HG02610 (cell line): ENCODE results near the gene SYVN1.
A peak's percentile ranks its signal among the peaks of the same experiment; 100 is the strongest.
"Not testable (repeated sequence)": the region's sequence is repeated elsewhere in the genome, so short reads cannot be mapped to it uniquely, and the experiment has no call there.

Experiments used
- ATAC-seq: cut with Tn5 transposase; IDR thresholded peaks from one replicate; pipeline ENCODE4 v1.9.1; 2021; ENCODE audit warnings: mild to moderate bottlenecking, moderate library complexity; ENCODE audit not compliant: unreplicated experiment

The SYVN1 gene

DNA sequence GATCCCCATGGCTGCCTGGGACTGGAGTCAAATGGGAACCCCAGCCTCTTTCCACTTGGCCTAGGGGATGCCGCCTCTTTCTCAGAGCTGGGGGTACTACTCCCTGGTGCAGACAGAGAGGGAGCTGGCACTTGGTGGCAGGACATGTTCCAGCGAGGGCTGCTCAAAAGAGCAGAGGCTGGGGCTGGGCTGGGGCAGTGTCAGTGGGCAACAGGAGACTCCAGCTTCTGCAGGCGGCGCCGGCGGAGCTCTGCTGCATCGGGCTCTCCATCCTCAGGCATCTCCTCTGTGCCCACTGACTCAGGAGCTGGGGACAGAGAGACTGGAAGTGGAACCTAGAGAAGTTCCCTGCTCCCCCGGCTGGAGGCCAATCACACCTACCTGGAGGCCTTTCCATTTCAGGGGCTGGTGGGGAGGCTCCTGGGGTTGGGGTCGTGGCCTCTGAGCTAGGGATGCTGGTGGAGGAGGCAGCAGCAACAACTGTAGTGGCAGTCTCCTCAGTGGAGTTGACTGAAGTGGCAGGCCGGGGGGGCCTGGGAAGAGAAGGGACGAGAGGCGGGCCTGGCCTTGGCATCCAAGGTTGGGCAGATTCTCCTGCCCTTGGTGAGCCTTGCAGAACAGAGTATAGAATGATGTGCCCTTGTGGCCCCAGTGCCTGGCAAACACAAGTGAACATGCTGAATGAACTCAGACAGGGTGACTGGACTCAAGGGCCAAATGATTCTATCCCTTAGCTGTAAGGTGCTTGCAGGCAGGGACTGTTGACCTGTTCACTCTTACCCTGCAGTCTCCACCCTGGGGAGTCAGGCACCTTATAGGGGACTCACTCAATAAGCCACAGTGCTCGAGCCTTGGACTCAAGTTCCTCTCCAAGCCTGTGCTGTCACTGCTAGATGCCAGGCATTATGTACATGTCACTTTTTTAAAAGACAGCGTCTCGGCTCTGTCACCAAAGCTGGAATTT is 5.9 kb downstream of the SYVN1 start:
- ATAC-seq = no peak

DNA sequence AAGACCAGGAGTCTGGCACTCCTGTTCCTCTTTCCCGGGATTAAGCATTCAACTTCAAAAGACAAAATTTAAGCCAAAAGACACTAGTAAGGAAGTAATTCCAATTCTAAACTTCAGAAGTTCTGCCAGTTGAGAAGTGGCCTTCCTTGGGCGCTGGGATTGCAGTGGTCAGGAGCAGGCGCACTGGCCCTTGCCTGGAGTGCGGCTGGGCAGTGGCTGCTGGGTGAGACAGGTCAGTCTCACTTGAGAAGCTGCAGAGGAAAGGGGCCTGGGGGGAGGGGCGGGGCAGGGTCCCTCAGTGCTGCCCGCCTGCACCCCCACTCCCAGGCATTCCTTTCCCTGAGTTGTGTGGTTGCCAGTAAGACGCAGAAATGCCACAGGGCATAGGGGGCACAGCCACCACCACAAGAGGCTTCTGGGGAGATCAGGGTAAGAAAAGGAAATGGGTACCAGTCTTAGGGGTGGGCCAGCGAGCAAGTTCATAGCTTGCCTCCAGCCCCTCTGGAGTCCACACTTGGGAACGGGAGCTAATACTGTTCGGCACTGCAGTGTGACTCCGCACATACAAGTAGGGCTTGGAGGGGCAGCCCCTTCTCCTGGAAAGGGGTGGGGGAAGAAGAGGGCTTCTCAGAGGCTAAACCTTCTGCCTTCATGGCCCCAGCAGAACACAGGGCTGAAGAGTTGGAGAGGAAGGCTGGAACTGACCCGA is 6.7 kb downstream of the SYVN1 start:
- no peak for ATAC-seq

DNA sequence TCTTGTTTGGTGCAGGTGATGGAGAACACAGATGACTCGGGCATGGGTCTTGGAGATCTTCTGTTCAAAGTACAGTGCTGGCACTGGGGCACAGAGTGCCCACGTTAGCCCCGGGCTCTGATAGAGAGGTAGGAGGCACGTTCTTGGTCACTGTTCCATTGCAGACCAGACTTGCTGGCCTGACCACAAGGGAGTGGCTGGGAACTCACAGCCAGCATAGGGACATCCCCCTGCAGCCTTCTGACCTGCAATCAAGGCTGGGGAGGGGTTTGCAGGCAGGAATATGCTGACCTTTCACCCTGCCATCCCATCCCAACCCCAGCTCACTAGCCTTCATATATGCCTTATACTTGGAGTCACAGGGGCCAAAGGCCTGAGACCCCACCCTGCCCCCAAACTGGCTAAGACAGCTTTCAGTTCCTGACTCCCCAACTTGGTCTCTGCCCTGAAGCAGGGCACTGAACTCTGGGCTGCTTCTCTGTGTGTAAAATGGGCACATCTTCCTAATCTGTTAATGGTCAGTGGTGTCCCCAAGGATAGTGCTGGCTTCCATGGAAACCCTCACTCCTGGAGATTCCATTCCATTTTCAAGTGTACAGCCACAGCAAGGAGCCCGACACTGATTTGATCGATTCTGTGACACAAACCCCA is 7.6 kb downstream of the SYVN1 start:
- ATAC-seq = no peak

DNA sequence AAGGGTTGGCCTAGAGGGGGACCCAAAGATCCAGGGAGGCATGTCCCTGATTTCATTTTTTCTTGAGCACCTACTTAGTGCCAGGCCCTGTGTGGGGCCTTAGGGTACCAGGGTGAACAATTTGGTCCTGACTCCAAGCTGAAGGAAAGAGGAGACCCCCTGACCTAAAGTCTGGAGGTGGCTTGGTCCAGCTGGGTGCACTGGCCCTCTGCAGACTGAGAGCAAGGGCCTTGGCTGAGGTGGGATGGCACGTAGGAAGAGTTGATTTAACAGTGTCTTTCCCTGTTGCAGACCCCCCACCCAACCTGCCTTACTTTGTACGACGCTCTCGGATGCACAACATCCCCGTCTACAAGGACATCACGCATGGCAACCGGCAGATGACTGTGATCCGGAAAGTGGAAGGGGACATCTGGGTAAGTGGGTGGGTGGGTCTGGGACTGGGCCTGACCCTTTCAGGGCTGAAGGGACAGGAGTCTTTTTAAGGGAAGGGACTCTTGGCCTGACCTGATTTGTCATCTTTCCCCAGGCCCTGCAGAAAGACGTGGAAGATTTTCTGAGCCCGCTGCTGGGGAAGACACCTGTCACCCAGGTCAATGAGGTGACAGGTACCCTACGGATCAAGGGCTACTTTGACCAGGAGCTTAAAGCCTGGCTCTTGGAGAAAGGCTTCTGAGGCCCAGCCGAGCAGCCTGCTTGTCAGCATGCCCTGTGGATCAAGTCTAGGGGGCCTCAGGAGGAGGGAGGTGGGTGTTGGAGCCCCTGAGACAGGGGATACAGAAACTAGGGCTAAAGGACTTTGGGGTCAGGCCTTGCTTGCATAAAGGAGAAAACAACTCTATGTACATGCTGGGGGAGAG is 8.9 kb downstream of the SYVN1 start:
- no peak for ATAC-seq

DNA sequence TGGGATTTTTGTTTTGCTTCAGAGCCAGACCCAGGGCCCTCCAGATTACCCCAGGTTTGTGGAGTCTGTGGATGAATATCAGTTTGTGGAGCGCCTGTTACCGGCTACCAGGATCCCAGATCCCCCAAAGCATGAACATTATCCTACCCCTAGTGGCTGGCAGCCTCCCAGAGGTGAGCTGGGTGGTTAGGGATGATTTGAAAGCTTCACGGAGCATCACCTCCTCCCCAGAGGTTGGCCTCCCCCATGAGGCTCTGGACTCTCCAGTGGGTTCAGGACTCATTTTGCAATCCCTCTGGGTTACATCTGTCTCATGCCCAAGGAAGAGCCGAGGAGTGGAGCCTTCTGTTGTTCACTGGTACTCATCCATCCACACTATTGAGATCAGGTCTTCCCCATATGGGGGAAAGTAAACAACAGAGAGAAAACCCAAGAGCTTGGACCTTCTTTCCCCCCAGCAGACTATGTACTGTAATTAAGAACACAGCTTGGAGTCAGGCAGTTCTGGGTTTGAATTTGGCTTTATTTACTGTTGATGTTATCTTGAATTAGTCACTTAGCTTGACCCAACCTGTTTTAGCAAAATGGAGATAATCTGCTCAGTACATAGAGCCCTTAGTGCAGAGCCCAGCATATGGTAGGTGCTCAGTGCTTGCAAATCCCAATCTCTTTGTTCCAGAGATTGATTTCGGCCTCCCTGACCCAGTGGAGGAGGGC is 9.7 kb downstream of the SYVN1 start:
- ATAC-seq = no peak

DNA sequence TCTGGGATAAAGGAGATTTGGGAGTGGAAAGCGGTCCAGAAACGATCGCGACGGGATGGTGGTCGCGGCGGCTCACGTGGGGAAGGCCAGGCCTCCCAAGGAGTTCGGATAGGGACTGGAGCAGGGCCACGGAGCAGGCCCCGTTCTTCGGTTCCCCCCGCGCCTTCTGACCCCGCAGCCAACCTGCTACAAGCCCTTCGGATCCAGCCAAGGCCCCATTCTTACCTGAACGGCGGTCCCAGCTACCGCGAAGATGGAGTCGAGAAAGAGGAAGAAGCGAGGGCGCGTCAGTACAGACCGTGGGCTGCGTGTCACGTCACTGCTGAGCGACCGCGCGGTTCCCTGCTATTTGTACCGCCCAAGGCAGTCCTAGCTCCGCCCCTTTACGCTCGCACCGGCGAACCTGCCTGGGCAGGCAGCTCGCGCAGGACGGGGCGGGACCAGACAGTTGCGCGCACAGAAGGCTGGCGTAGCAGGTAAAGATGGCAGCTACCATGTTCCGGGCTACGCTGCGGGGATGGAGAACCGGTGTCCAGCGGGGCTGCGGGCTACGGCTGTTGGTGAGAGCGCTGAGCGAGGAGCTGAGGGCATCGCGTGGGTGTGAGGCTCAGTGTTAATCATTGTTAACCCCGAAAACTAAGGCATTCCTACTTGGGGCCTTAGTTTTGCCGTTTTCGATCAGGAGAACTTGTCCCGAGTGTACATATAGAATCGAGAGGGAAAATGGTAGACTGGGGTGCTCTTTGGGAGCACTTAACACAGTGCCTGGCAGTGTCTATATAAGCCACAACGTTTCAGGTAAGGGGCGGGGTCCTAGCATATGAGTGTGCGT is 12.2 kb downstream of the SYVN1 start, which contains the start of the genes FAU and MRPL49:
Gene FAU, minus strand, starts transcription at position 270 of the 832 bp plus-strand sequence. CDS start 321 bp downstream, outside the sequence.
Gene MRPL49, plus strand, starts transcription at position 457 of the 832 bp plus-strand sequence. Its CDS starts 26 bp downstream, at position 483.
- ATAC-seq = peak; percentile 70

DNA sequence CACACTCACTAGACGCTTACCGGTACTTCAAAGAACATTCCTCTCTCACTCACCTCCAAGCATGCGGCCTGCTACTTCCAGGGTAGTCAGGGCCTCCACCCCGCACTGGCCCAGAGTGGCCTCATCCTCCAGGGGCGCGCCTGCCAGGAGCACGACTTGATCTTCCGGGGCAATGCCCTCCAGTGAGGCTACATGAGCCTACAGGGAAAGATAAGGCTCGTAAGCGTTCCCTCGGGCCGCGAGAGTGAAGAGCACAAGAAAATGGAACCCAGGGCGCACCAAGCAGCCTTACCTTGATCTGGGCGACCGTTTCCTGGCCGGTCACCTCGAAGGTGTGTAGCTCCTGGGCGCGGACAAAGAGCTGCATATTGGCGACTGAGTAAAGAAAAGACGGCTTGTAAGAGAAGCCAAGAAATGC is 12.9 kb downstream of the SYVN1 start:
- ATAC-seq = no peak

DNA sequence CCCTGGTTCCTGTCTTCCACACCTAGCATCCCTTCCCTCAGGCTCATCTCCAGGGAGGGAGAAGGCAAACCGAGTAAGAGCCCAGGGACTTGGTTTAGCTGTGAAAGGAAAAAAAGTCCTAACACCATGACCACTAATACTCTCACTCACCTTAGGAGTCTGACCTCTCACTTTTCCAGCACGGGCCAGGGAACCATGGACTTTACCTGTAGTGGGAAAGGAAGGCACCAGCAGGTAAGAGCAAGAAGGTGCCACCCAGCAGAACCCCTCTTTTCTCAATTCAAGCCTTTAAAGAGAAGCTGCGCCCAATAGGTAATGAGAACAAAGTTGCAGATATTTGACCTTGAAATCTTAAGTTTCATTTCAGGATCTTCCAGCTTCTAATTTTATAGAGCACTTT is 13.5 kb downstream of the SYVN1 start:
- no peak for ATAC-seq

DNA sequence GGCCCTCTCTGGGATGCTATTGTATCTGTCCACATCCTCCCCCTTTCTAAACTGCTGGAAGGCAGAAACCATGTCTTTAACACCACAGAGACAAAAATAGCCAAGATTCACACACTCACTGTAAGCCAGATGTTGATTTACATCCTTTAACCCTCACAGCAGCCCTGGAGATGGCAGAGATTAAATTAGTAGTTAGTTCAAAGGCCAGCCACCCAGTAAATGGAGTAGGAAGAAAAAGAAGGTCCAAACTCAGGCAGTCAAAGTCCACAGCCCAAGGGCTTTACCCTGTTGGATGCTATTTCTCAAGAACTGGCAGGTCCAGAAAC is 14.7 kb downstream of the SYVN1 start:
- ATAC-seq = no peak

DNA sequence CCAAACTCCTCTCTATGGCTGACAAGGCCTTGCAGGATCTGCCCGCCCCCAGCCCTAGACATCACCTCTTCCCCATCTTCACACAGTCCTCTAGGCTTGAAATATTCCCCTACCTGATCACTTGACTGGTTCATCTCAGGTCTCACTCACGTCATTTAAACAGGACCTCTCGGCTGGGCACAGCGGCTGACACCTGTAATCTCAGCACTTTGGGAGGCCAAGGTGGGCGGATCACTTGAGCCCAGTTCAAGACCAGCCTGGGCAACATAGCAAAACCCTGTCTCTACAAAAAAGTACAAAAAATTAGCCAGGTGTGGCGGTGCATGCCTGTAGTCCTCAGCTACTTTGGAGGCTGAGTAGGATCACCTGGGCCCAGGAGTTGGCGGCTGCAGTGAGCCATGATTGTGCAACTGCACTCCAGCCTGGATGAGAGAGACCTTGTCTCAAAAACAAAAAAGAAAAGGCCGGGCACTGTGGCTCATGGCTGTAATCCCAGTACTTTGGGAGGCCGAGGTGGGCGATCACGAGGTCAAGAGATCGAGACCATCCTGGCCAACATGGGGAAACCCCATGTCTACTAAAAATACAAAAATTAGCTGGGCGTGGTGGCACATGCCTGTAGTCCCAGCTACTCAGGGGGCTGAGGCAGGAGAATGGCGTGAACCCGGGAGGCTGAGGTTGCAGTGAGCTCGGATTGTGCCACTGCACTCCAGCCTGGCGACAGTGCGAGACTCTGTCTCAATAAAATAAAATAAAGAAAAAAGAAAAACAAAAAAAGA is 15.2 kb downstream of the SYVN1 start:
- ATAC-seq = not testable (repeated sequence)

DNA sequence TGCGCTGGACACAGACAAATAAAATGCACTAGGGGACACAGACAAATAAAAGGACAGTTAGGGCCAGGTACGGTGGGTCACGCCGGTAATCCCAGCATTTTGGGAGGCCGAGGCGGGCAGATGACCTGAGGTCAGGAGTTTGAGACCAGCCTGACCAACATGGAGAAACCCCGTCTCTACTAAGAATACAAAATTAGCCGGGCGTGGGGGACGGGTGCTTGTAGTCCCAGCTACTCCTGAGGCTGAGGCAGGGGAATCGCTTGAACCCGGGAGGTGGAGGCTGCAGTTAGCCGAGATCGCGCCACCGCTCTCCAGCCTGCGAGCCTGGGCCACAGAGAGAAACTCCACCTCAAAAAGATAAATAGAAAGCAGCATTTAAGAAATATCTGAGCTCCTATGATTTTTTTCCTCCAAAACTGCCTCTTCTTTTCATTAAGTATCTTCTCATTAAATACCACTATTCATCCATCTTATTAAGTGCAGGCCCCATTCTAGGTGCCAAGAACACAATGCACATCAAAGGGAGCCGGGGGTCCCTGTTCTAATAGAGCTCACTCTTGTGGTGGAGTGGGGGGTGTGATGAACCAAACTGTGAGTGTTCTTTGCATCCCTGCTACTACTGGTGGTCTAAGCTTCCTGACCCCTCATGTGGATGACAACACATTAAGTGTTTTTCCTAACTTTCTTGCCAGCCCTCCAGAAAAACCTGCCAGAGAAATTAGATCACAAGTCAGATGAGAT is 16.1 kb downstream of the SYVN1 start:
- ATAC-seq = no peak

DNA sequence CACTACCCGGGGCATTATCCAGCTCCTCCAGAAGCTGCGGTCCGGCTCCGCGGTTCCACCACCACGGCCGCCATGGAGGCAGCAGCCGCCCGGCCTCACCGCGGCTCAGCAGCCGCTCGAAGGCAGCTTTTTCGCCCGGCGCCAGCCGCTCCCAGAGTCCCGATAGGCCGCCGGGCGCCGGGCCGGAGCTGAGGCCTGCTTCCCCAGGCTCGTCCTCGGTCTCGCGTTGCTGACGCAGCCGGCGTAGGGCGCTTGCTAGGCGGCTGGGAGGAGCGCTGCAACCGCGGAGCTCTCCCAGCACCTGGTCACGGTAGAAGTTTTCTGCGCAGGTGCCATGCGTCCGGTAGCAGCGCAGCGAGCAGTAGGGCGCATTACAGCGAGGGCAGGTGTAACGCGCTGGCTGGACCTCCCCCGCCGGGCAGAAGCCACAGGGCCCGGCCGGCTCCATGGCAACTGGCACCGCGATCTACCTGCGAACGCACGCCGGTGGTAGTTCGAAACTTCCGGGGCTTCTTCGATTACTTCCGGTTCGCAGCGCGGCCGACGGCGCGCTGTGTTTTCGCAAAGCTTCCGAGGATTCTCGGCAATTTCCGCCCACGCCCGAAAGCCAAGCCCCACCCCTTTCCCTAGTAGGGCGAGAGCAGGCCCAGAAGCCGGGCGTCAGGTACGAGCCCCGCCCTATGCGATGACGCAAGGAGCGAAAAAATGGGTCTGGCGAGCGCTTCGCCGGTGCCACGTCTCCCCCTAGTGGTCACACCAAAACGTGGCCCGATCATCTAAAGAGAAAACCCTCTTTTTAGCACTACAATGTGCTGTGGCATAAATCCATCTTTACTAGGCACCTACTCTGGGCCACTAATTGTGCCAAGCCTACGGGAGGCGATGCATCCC is 16.9 kb downstream of the SYVN1 start, which contains the start of gene ZNHIT2:
Gene ZNHIT2, minus strand, starts transcription at position 496 of the 891 bp plus-strand sequence. Its CDS starts 48 bp downstream, at position 448.
- peak; percentile 50 for ATAC-seq

DNA sequence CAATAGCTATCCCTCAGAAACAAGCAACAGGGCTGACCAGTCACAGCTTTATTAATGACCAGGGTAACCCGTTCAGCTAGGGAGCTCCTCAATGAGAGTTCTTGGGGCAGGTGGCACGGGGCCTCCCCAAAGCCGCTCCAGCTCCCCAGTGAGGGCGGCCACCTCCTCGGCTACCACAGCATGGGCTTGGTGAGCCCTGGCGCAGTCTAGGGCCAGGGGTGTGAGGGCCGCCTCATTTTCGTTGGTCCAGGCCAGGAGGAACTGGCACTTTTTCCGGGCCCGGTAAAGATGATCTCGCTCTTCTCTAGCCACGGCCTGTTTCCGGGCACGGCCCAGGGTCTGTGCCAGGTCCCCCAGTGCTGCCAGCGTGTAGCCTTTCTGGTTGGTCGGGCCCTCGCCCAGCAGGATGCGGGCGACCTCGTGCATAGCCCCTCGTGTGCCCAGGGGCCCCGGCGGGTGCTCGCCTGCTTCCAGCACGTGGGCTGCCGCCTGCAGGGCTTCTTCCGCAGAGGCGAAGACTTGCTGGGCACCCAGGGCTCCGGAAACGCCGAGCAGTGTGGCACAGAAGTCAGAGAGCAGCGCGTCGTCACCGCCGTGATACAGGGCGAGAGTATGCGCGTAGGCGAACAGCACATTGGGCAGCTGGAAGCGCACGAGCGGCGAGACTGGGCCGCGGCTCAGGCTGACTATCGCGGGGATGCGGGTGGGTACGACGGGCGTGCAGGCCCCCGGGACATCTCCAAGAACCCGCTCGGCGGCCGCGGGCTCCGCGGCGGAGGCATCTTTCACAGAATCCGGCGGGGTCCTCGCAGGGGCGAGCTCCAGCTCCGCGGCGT is 17.7 kb downstream of the SYVN1 start:
- ATAC-seq = peak; percentile 1

DNA sequence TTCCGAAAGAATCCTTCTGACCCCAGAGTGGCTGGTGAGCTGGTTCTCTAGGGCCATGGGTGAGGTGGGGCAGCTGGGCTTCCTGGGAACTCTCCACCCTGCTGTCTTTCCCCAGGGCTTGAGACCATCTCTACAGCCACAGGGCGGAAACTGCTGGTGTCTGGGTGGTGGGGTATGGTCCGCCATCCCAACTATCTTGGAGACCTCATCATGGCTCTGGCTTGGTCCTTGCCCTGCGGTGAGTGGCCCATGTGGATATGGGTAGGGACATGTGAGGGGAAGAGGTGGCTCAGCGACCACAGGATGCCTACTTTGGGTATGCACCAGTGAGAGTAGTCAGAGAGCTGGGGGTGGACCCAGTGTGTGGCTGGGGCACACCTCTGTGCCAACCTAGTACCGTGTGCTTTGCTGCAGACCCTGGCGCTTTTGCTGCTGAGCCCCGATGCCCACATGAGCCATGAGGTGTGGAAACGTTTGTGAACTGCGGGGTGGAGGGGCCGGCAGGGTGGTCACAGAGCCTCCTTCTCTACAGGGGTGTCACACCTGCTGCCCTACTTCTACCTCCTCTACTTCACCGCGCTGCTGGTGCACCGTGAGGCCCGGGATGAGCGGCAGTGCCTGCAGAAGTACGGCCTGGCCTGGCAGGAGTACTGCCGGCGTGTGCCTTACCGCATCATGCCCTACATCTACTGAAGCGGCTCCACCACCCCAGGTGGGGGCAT is 18.8 kb downstream of the SYVN1 start:
- ATAC-seq = no peak
